ENCODE data around the gene RALA.
A peak's percentile ranks its signal among the peaks of the same experiment; 100 is the strongest.
"Not testable (repeated sequence)": the region's sequence is repeated elsewhere in the genome, so short reads cannot be mapped to it uniquely, and the experiment has no call there.

Gene RALA

DNA sequence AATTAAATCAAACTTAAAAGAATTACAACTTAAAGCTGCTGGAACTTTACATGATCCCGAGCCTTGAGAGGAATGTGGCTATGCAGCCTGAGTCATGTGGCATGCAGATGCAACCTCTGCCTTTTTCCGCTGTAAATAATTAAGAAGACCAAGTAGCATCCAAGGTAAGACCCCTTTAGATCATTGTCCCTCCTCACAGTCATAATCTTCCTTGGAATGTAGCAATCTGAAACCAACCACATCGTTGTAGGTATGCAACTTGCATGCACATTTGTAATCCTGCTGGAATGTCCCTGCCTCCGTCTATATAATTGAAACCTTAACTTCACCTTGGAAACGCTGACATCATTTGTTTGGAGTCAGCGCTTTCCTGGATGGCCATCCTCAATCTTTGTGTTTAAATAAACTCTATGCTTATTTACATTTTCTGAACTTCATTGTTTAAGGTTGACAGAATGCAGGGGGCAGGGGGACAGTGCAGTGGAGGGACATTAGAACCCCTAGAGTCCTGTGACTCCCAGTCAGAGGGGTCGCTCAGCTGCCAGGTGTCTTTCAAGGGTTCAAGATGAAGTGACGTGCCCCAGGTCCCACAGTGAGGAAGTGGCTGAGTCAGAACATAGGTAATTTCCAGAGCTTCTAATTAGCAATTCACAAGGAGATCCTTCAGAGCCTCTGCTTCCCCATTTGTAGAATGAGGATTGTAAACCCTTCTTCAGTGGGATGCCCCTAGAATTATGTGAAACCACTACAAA lies 110.7 kb downstream of the RALA start:
- DNase-seq, result no peak

GRCh38 chr7:39734633-39735004 lies 111.2 kb downstream of the RALA start:
- no peak for DNase-seq

GRCh38 chr7:39735903-39736302 lies 112.5 kb downstream of the RALA start:
- no peak for DNase-seq

DNA sequence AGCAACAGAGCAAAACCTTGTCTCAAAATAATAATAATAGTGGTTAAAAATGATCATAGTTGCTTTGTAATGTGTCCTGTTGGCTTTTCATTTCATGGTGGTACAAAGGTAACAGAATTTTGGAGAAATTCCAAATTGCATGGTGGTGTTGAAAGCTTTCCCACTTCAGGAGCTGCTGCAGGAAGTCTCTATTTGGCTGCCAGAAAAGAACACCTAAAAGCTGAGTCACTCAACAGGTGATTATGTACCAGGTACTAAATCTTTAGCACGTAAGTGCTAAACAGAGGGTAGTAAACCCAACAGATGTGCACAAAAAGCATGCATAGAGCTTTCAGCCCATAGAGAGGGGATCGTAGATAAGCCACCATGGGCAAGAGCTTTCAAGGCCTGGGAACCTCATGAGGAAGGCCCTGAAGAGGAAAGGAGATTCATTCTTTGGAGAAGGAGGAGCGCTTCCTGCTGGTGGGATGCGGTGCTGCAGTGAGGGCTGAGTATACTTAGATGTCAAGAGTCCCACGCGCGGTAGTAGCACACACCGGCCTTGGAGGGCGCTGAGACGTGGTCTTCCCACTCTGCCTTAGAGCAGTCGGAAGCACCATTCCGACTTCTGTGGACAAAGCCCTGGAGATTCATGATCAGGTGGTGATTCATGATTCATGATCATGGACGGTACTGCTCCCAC lies 118.7 kb downstream of the RALA start:
- no peak for DNase-seq

GRCh38 chr7:39744620-39745019 lies 121.2 kb downstream of the RALA start:
- no peak for DNase-seq

GRCh38 chr7:39745320-39745719 lies 121.9 kb downstream of the RALA start:
- DNase-seq, result no peak

GRCh38 chr7:39746103-39746819 lies 122.9 kb downstream of the RALA start:
- DNase-seq, result peak; percentile 41

GRCh38 chr7:39749177-39749576 lies 125.8 kb downstream of the RALA start:
- no peak for DNase-seq

DNA sequence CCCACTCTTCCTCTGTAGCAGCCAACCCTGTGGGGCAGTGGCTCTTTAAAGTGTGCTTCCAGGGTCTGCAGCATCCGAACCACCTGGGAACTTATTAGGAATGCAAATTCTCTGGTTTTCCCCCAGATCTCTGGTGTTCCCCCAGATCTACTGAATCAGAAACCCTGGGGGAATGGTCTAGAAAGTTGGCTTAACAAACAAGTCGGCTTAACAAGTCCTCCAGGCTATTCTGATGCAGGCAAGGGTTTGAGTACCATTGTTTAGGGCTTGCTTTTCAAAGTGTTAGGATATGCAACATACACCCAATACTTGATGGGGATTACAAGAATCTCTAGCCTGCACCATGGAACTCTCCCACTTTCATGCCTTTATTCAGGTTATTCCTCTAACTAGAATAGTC lies 126.3 kb downstream of the RALA start:
- no peak for DNase-seq

- no peak for DNase-seq
Observed at GRCh38 chr7:39750253-39751077, 127.1 kb downstream of the RALA start.

DNA sequence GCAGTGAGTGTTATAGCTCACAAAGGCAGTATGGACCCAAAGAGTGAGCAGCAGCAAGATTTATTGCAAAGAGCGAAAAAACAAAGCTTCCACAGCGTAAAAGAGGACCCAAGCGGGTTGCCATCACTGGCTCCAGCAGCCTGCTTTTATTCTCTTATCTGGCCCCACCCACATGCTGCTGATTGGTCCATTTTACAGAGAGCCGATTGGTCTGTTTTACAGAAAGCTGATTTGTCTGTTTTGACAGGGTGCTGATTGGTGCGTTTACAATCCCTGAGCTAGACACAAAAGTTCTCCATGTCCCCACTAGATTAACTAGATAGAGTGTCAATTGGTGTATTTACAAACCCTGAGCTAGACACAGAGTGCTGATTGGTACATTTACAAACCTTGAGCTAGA lies 129.9 kb downstream of the RALA start:
- DNase-seq, result not testable (repeated sequence)

DNA sequence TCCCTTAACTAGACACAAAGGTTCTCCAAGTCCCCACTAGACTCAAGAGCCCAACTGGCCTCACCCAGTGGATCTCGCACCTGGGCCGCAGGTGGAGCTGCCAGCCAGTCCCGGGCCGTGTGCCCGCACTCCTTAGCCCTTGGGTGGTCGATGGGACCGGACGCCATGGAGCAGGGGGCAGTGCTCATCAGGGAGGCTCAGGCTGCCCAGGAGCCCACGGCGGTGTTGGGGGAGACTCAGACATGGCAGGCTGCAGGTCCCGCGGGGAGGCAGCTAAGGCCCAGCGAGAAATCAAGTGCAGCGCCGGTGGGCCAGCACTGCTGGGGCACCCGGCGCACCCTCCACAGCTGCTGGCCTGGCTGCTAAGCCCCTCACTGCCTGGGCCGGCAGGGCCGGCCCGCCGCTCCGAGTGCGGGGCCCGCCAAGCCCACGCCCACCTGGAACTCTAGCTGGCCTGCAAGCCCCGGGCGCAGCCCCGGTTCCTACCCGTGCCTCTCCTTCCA lies 130.5 kb downstream of the RALA start:
- DNase-seq, result no peak

DNA sequence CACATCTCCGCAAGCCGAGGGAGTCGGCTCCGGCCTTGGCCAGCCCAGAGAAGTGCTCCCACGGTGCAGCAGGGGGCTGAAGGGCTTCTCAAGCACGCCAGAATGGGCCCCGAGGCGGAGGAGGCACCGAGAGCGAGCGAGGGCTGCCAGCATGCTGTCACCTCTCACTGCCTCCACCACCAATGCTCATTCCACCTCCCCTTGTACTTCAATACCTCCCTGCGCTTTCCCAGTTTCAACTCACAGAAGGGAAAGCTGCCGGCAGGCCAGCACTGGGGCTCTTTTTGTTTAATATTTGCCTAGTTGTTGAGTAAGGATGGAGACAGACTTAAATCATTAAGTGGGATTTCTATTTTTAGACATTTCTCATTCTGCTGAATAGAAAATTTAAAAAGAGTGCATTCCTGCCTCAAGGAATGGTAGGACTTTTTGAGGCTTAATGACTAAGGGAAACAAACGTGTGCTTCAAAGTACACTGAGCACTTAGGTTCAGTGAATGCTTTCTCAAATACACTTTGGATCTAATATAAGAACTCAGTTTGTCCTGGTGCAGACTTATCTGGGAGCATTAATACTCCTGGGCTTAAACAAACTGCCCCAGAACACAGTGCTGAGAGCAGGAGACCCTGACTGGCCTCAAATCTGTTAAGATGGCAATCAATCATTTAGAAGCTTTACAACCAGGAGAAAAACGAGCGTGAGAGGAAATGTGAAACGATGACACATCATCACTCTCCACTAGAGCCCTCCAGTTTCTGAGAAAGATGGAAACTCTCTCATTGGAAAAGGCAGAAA lies 131.2 kb downstream of the RALA start:
- no peak for DNase-seq

- no peak for DNase-seq
Observed at GRCh38 chr7:39757604-39758003, 134.2 kb downstream of the RALA start.

All from NCI-H187 treated with DMSO at 0.1 percent for 48 hours (cell line).